Mesodermal cell (in vitro differentiated cells): ENCODE results near the gene AMTN. TPM values are rescaled to one million over a fixed set of nuclear protein-coding genes. Genes with fewer than 3 reads are reported as not detected.
"Not testable (repeated sequence)": the region's sequence is repeated elsewhere in the genome, so short reads cannot be mapped to it uniquely, and the experiment has no call there.

Experiments used
- H3K27ac ChIP-seq: 2 replicates; pipeline ENCODE4 v1.7.0; 2013; ENCODE audit warnings: mild to moderate bottlenecking, low read depth, low read length, moderate library complexity; ENCODE audit not compliant: severe bottlenecking
- H3K36me3 ChIP-seq: 2 replicates; pipeline ENCODE4 v1.7.1; 2013; ENCODE audit warnings: mild to moderate bottlenecking, low read length, moderate library complexity; ENCODE audit not compliant: control insufficient read depth, insufficient read depth
- H3K4me1 ChIP-seq: one replicate; pipeline ENCODE4 v1.7.1; 2013; ENCODE audit warnings: mild to moderate bottlenecking, low read length; ENCODE audit not compliant: insufficient read depth, control insufficient read depth, poor library complexity, severe bottlenecking
- H3K4me3 ChIP-seq: 2 replicates; pipeline ENCODE4 v1.7.0; 2013; ENCODE audit warnings: low read length, control low read depth, mild to moderate bottlenecking; ENCODE audit not compliant: insufficient read depth, poor library complexity, severe bottlenecking; ENCODE audit errors: extremely low read depth
- H3K9me3 ChIP-seq: 2 replicates; pipeline ENCODE4 v1.7.1; 2013; ENCODE audit warnings: mild to moderate bottlenecking, low read length, moderate library complexity; ENCODE audit not compliant: control insufficient read depth
- WGBS, 2 experiments: methylation state at CpG; one replicate each; pipeline ENCODE4 v1.1.5; 2013; ENCODE audit warnings: missing lambda C conversion rate in 2 of 2; ENCODE audit not compliant: insufficient coverage in 2 of 2; 5-methylcytosine and 5-hydroxymethylcytosine counted together
- polyA plus RNA-seq, 2 experiments: library from polyadenylated mRNA; stranded (reverse); fragments of 50-300 nt; gene quantifications; one replicate each; pipeline ENCODE4 v1.2.3, GENCODE V29; 2013

AMTN gene, protein sequence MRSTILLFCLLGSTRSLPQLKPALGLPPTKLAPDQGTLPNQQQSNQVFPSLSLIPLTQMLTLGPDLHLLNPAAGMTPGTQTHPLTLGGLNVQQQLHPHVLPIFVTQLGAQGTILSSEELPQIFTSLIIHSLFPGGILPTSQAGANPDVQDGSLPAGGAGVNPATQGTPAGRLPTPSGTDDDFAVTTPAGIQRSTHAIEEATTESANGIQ
- 0.41 TPM for polyA plus RNA-seq (2013, experiment 1 of 2)
- polyA plus RNA-seq (2013, experiment 2 of 2), result not detected

DNA sequence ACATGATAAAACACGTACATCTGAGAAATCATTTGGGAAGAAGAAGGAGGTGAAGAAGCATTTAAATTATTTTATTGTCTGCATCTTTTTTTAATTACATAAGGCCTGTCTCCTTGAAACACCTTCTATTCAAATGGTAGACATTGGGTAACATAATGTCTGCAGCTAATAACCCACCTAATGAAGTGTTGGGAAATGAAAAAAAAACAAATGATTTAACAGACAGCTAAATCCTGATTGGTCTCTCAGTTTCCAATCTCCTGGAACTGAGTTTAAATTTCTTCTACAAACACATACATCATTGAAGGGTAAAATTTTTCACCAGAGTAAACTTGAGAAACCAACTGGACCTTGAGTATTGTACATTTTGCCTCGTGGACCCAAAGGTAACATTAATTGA, at the start of gene AMTN:
Gene AMTN, plus strand, starts transcription at position 301 of the 400 bp plus-strand sequence. CDS start 209 bp downstream, outside the sequence.
- H3K36me3 ChIP-seq, result no peaks in the 10 kb centered on the region
- H3K4me3 ChIP-seq, result no peak within 1 kb of the TSS
- no peaks in the 10 kb centered on the region for H3K9me3 ChIP-seq
- H3K4me1 ChIP-seq, result no peaks in the 10 kb centered on the region
- no CpG with 5 or more reads among the region's 2 CpGs for WGBS, 2 experiments
- H3K27ac ChIP-seq, result no peak within 1 kb of the TSS

DNA sequence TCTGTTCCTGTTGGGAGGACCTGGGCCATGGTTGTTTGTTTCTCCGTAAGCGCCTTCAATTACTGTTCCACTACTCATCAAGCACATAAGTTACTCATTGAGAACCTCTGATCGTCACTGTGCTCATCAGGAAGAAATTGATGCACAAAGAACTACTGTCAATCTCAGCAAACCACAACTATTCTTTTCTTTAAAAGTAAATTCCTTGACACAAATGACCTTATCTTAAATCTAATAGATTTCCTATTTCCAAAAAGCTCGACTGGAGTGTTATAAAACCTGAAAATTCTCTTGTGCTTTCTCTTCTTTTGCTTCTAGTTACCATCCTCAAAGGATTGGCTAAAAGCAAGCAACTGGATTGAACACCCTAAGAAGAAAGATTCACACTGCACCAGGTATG, 46.5 kb upstream of the AMTN start, which contains the start of gene MUC7:
Gene MUC7, plus strand, starts transcription at position 301 of the 400 bp plus-strand sequence. CDS start 1,825 bp downstream, outside the sequence.
- H3K27ac ChIP-seq, result no peak within 1 kb of the TSS
- no peaks in the 10 kb centered on the region for H3K4me1 ChIP-seq
- no peak within 1 kb of the TSS for H3K4me3 ChIP-seq
- H3K9me3 ChIP-seq, result no peaks in the 10 kb centered on the region
- 67 to 82% methylated on average over 2 to 4 of the region's 4 CpGs for WGBS, 2 experiments
- H3K36me3 ChIP-seq, result no peaks in the 10 kb centered on the region

DNA sequence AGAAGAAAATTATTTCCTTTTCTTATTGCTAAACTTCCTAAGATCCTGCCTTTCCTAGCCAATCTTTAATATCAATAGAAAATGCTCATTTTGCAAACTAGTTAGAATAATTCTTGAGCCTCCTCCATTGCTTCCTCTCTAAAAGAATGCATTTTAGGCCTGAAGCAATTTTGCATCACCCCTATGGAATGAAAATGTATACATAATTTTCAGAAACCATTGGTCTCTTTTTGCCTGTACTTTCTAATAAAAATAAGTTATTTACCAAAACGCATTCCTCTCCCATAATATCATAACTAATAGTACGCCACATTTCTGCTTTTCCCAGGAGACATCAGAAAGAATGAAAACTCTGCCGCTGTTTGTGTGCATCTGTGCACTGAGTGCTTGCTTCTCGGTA, 44.7 kb upstream of the AMTN start:
- H3K4me1 ChIP-seq, result no peaks in the 10 kb centered on the region
- H3K4me3 ChIP-seq, result no peak overlapping the region
- no peaks in the 10 kb centered on the region for H3K36me3 ChIP-seq
- H3K27ac ChIP-seq, result no peak overlapping the region
- 83 to 90% methylated on average over 4 of the region's 4 CpGs for WGBS, 2 experiments
- H3K9me3 ChIP-seq, result no peaks in the 10 kb centered on the region

DNA sequence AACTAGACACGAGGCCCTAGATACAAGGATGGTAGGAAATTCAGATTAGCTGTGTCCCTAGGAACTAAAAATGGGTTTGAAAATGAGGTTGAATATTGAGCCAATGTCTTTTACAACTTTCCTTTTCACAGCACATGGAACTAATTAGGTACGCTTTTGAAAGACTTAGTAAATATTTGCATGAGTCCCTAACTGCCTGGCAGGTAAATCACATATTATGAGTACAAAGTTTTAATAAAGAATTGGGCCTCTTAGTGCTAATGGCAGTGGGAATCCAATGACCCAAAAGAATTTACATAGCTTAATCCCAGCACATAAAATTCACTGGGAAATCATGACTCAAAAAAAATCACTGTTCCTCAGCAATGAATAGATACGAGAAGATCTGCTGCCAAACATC, 29.6 kb upstream of the AMTN start:
- H3K36me3 ChIP-seq, result no peaks in the 10 kb centered on the region
- H3K9me3 ChIP-seq, result no peaks in the 10 kb centered on the region
- H3K4me3 ChIP-seq, result no peak overlapping the region
- no peaks in the 10 kb centered on the region for H3K4me1 ChIP-seq
- H3K27ac ChIP-seq, result no peak overlapping the region
- no CpG with 5 or more reads among the region's 3 CpGs for WGBS, 2 experiments

DNA sequence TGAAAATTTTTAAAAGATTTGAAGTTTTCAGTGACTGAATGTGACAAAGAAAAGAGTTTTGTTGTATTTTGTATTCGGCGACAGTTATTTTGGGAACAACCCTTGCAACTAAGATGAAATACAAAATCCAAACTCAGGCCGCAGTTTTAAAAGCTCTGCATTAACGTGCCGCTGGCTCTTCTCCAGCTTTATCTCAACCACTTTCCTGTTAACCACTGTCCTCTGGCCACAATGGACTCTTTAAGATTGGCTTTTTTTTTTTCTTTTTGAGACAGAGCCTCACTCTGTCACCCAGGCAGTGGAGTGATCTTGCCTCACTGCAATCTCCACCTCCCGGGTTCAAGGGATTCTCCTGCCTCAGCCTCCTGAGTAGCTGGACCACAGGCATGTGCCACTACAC, 22.1 kb upstream of the AMTN start:
- H3K4me1 ChIP-seq, result no peaks in the 10 kb centered on the region
- WGBS, 2 experiments, result 84 to 87% methylated on average over 3 to 5 of the region's 6 CpGs
- H3K4me3 ChIP-seq, result no peak overlapping the region
- H3K27ac ChIP-seq, result no peak overlapping the region
- H3K9me3 ChIP-seq, result no peaks in the 10 kb centered on the region
- H3K36me3 ChIP-seq, result no peaks in the 10 kb centered on the region

DNA sequence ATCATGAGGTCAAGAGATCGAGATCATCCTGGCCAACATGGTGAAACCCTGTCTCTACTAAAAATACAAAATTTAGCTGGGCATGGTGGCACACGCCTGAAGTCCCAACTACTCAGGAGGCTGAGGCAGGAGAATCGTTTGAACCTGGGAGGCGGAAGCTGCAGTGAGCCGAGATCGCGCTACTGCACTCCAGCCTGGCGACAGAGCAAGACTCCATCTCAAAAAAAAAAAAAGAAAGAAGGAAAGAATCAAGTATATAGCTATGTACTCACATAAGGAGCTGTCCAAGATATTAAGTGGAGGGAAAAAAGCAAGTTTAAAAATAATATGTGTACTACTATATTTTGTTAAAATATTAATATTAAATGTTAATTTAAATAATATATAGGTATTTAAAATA, 16.5 kb upstream of the AMTN start:
- not testable (repeated sequence) for H3K36me3 ChIP-seq, H3K4me1 ChIP-seq, H3K27ac ChIP-seq, H3K4me3 ChIP-seq, H3K9me3 ChIP-seq
- 94% methylated on average over 3 of the region's 8 CpGs; no CpG with 5 or more reads in 1 of the 2 experiments for WGBS, 2 experiments

DNA sequence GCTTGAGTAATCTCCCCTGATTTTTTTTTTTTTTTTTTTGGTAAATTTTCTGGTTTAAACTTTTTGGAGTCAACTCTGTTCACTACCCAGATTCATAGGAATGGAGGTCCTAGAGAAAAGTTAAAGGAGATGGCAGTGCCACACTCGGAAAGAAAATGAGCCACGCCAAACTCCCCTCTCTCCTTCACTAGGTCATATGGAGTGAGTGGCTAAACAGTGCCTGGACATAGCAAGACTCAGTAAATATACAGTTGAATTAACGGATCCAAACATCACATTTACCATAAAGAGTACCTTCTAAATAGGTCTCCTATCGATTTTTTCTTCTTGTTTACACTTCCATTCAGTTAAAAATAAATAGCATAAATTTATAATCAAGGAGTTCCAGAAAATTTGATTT, 13.6 kb upstream of the AMTN start:
- no peaks in the 10 kb centered on the region for H3K4me1 ChIP-seq
- 88% methylated on average over 2 of the region's 4 CpGs; no CpG with 5 or more reads in 1 of the 2 experiments for WGBS, 2 experiments
- H3K4me3 ChIP-seq, result no peak overlapping the region
- H3K9me3 ChIP-seq, result no peaks in the 10 kb centered on the region
- no peaks in the 10 kb centered on the region for H3K36me3 ChIP-seq
- no peak overlapping the region for H3K27ac ChIP-seq

DNA sequence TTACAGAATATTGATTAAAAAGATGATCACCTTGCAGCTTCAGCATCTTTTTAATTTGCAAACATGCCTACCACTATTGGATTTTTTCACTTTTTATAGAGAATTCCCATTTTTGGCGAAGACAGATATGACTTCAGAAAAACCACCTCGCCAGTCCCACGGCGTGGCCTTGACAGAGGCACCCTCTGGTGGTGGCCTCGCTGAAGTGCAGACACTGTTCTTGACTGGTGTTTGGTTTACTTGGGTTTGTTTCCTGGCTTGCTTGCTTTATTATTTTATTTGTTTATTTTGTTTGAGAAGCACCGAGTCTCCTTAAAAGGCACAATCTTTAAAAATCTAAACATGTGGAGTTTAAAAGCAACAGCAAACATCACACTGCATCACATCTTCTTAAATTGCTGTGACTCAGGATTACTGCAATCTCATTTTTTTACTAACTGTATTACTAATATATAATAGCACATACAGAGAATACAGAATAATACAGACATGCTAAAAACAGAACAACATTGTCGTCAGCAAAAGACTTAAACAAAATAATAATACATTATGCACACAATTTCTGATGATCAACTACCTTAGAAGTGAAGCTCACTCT, 13.1 kb upstream of the AMTN start:
- H3K36me3 ChIP-seq, result no peaks in the 10 kb centered on the region
- WGBS, 2 experiments, result 0 to 9% methylated on average over 3 to 6 of the region's 7 CpGs
- H3K4me3 ChIP-seq, result no peak overlapping the region
- H3K9me3 ChIP-seq, result no peaks in the 10 kb centered on the region
- no peak overlapping the region for H3K27ac ChIP-seq
- H3K4me1 ChIP-seq, result no peaks in the 10 kb centered on the region

DNA sequence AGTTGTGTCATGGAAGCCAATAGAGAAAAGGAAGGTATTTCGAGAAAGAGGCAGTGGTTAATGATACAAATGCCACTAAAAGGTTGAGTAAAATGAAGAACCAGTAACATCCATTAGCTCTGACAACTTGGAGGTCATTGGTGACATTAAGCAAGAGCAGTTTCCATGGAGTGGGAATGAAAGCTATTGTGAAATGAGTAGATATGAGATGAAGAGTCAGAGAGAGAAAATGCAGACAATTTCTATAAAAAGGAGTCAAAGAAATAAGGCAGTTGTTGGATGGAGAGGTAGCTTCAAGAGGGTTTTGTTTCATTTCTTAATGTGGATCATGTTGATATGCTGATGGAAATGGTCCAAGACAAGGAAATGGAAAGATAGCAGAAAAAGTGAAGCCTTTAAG, 9.6 kb upstream of the AMTN start:
- Histone ChIP-seq H3K36me3 (no peaks in the 10 kb centered on the region), H3K9me3 (no peaks in the 10 kb centered on the region), H3K4me3 (no peak overlapping the region), H3K27ac (no peak overlapping the region), H3K4me1 (no peaks in the 10 kb centered on the region)
- WGBS, 2 experiments, result 33 to 40% methylated on average over 1 of the region's 1 CpG

DNA sequence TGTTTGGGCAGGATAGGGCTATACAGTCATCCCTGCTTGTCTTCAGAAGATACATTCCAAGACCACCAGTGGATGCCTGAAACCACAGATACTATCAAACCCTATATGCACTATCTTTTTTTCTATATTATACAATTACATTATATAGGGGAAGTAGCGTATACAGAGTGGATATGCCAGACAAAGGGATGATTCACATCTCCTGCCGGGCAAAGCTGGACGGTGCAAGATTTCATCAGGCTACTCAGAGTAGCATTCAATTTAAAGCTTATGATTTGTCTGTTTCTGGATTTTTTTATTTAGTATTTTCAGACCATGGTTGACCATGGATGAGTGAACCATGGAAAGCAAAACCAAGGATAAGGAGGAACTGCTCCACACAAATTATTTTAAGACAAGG, 7.0 kb upstream of the AMTN start:
- no peaks in the 10 kb centered on the region for H3K4me1 ChIP-seq
- no peaks in the 10 kb centered on the region for H3K36me3 ChIP-seq
- no peak overlapping the region for H3K27ac ChIP-seq
- WGBS, 2 experiments, result 90 to 100% methylated on average over 2 to 3 of the region's 3 CpGs
- H3K4me3 ChIP-seq, result no peak overlapping the region
- no peaks in the 10 kb centered on the region for H3K9me3 ChIP-seq
